HCT116 (cell line): ENCODE data around the gene WIF1. TPM values are rescaled to one million over a fixed set of nuclear protein-coding genes. Genes with fewer than 3 reads are reported as not detected.

ENCODE experiments used
- ATAC-seq: fragments of 200-7000 bp; cut with Tn5 transposase; 2 replicates; pipeline ENCODE4 v1.9.1; 2020; ENCODE audit warnings: mild to moderate bottlenecking, moderate library complexity
- BruUV-seq: library from RNA; stranded (reverse); fragments of 400-500 nt; replicated peaks from 2 replicates; lab custom pipeline; 2021; lab: Mats Ljungman, UMichigan
- CTCF ChIA-PET: fragments of 300-600 bp; sonication (Branson Sonifier 250); formaldehyde crosslinking; loops from one replicate; lab custom pipeline; 2021; ENCODE audit warnings: antibody characterized with exemption; lab: Charles Lee
- POLR2A ChIA-PET: fragments of 300-600, 350-600 bp; sonication (Branson Sonifier 250); formaldehyde crosslinking; loops from one replicate; lab custom pipeline; 2021; ENCODE audit warnings: antibody characterized with exemption; lab: Charles Lee
- RAD21 ChIA-PET, 2 experiments: fragments of 300-600 bp; sonication (Branson Sonifier 250); formaldehyde crosslinking; loops; one replicate each; lab custom pipeline; 2023; ENCODE audit warnings: low total read pairs in 2 of 2; ENCODE audit not compliant: uncharacterized antibody in 2 of 2, unreplicated experiment in 2 of 2, low non-redundant PET in 1 of 2; lab: Charles Lee
- DNase-seq: peaks from one replicate; pipeline ENCODE4 v3.0.0-alpha.2; 2010; ENCODE audit warnings: low read depth, low spot score
- H2AFZ ChIP-seq: fragments of 200-600 bp; shearing (Covaris generic), sonication (generic); 2 replicates; pipeline ENCODE4 v1.6.1; 2017; ENCODE audit warnings: low read depth, mixed run types, mixed read lengths, antibody characterized with exemption, low read length; ENCODE audit not compliant: poor library complexity, severe bottlenecking
- H3K27ac ChIP-seq: 2 replicates; pipeline ENCODE4 v1.5.1; 2012; ENCODE audit warnings: low read depth, low read length
- H3K27me3 ChIP-seq: fragments of 200-600 bp; sonication (generic); 2 replicates; pipeline ENCODE4 v1.6.1; 2016; ENCODE audit warnings: mixed run types, low read length, mixed read lengths; ENCODE audit not compliant: insufficient read depth
- H3K36me3 ChIP-seq, 2 experiments: fragments of 200-500 bp in 1 of 2; fragments of 200-600 bp in 1 of 2; sonication (Bioruptor generic) in 1 of 2; sonication (generic) in 1 of 2; 2 replicates each; pipeline versions ENCODE4 v1.5.1 to v1.6.1; 2014 to 2016; ENCODE audit warnings: low read length in 2 of 2, inconsistent platforms in 1 of 2, mixed read lengths in 1 of 2, mixed run types in 1 of 2; ENCODE audit not compliant: insufficient read depth in 2 of 2, control insufficient read depth in 1 of 2
- H3K4me1 ChIP-seq, 2 experiments: fragments of 200-600 bp in 1 of 2; sonication (generic) in 1 of 2; 2 replicates each; pipeline versions ENCODE4 v1.5.1 to v1.6.1; 2012 to 2017; ENCODE audit warnings: low read length in 2 of 2, inconsistent platforms in 1 of 2, mild to moderate bottlenecking in 1 of 2, mixed read lengths in 1 of 2, mixed run types in 1 of 2, moderate library complexity in 1 of 2; ENCODE audit not compliant: insufficient read depth in 2 of 2, control insufficient read depth in 1 of 2
- H3K4me2 ChIP-seq: fragments of 200-600 bp; sonication (generic); 2 replicates; pipeline ENCODE4 v1.6.1; 2017; ENCODE audit warnings: mixed run types, low read length, mixed read lengths
- H3K4me3 ChIP-seq, 2 experiments: fragments of 200-600 bp in 1 of 2; sonication (generic) in 1 of 2; replicated peaks in 1 of 2; 2 replicates each; pipeline ENCODE4 v1.5.1; 2011 to 2016; ENCODE audit warnings: low read length in 2 of 2, control low read depth in 1 of 2, low read depth in 1 of 2, mild to moderate bottlenecking in 1 of 2, mixed read lengths in 1 of 2, mixed run types in 1 of 2
- H3K79me2 ChIP-seq: fragments of 200-600 bp; sonication (generic); 2 replicates; pipeline ENCODE4 v1.6.1; 2017; ENCODE audit warnings: mild to moderate bottlenecking, mixed run types, low read length, moderate library complexity, mixed read lengths; ENCODE audit not compliant: insufficient read depth
- H3K9ac ChIP-seq: fragments of 200-600 bp; sonication (generic); 2 replicates; pipeline ENCODE4 v1.6.1; 2016; ENCODE audit warnings: low read length, mixed read lengths
- H3K9me2 ChIP-seq: fragments of 200-600 bp; sonication (generic), shearing (Covaris generic); 2 replicates; pipeline ENCODE4 v1.6.1; 2017; ENCODE audit warnings: mixed run types, mild to moderate bottlenecking, moderate library complexity; ENCODE audit not compliant: insufficient read depth
- H3K9me3 ChIP-seq, 2 experiments: fragments of 200-500 bp in 1 of 2; fragments of 200-600 bp in 1 of 2; sonication (Bioruptor generic) in 1 of 2; sonication (generic) in 1 of 2; 2 replicates each; pipeline ENCODE4 v1.6.1; 2014 to 2017; ENCODE audit warnings: low read length in 2 of 2, mixed read lengths in 2 of 2, inconsistent platforms in 1 of 2, low read depth in 1 of 2, mild to moderate bottlenecking in 1 of 2, mixed run types in 1 of 2, moderate library complexity in 1 of 2; ENCODE audit not compliant: control insufficient read depth in 1 of 2, insufficient read depth in 1 of 2
- H4K20me1 ChIP-seq: fragments of 200-600 bp; sonication (generic), shearing (Covaris generic); 2 replicates; pipeline ENCODE4 v1.6.1; 2017; ENCODE audit warnings: mixed run types, mild to moderate bottlenecking, moderate library complexity; ENCODE audit not compliant: insufficient read depth
- CBX3 ChIP-seq: IDR thresholded peaks from 2 replicates; pipeline ENCODE4 v1.6.1; 2012; ENCODE audit warnings: low read depth
- CTCF ChIP-seq, 3 experiments: fragments of 200-600 bp in 1 of 3; sonication (generic) in 1 of 3; IDR thresholded peaks in 2 of 3; conservative IDR thresholded peaks in 1 of 3; 2 replicates each; pipeline ENCODE4 v1.5.1; 2012 to 2017; ENCODE audit warnings: low read depth in 2 of 3, low read length in 2 of 3, antibody characterized with exemption in 1 of 3, borderline replicate concordance in 1 of 3, control low read depth in 1 of 3, mild to moderate bottlenecking in 1 of 3, mixed read lengths in 1 of 3, mixed run types in 1 of 3, moderate library complexity in 1 of 3; ENCODE audit not compliant: insufficient read depth in 1 of 3
- RAD21 ChIP-seq: IDR thresholded peaks from 2 replicates; pipeline ENCODE4 v1.6.1; 2012; ENCODE audit warnings: low read depth, mild to moderate bottlenecking
- TCF7L2 ChIP-seq: IDR thresholded peaks from 2 replicates; pipeline ENCODE4 v1.7.0; 2011; ENCODE audit warnings: borderline replicate concordance, inconsistent platforms; ENCODE audit not compliant: insufficient read depth, insufficient read length; ENCODE audit errors: extremely low read depth
- intact Hi-C: fragments of 100-400 bp; cut with micrococcal nuclease; formaldehyde crosslinking; loops from 2 replicates; pipeline ENCODE4 v1.10.0; 2022
- total RNA-seq: library from RNA; stranded (reverse); gene quantifications from one replicate; pipeline ENCODE4 v1.2.1, GENCODE V29; 2021; ENCODE audit not compliant: unreplicated experiment
- TF ChIP-seq, protein P1 (sequence below): IDR thresholded peaks from 2 replicates; pipeline ENCODE4 v1.6.1; 2012

Gene WIF1
- total RNA-seq, 1 experiment from 2014 or later, result not detected

DNA sequence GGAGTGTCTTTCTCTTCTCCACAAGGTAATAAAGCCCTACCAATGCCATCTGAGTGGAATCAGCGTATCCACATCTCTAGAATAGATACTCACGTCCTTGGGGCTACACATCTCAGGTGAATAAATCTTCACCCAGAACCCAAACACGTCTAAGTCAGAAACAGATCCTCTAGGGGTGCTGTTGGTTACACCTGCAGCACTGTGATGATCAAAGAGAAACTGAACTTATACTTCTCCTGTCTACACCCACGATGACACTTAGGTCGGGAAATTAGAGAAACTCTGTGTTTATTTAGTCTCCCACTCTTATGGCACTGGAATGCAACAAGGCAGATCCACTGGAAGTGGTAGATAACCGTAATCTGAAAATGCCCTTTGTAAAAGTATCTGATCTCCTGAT, 46.2 kb downstream of the WIF1 start:
- H3K79me2 ChIP-seq, result no peaks in the 10 kb centered on the region
- no peaks in the 10 kb centered on the region for H3K36me3 ChIP-seq
- H3K9ac ChIP-seq, result no peak overlapping the region
- H3K4me1 ChIP-seq, result no peaks in the 10 kb centered on the region
- BruUV-seq, result no TSS peak
- no peaks in the 10 kb centered on the region for H3K9me3 ChIP-seq
- ChIA-PET POLR2A (no interaction called here), RAD21 (no interaction called here), CTCF (interaction anchor here (0.7 kb wide), 1 partner anchor 9 kb away, joined by 3 read pairs; no protein-coding TSS in a partner anchor)
- H2AFZ ChIP-seq, result no peak overlapping the region
- TF ChIP-seq CTCF (IDR thresholded peaks at IDR 0.05 in 2 of 3, conservative IDR thresholded peaks at IDR 0.05 in 1 of 3; ENCODE audit: borderline replicate concordance in 1 of 3, insufficient read depth in 1 of 3, low read depth in 2 of 3, low read length in 2 of 3), result peak in 2 of 3 experiments; percentile 46 to 56; a peak in 4 of 6 replicates
- TF ChIP-seq, protein P1, sequence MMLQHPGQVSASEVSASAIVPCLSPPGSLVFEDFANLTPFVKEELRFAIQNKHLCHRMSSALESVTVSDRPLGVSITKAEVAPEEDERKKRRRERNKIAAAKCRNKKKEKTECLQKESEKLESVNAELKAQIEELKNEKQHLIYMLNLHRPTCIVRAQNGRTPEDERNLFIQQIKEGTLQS, result no peak
- TF ChIP-seq TCF7L2, result peak; percentile 39
- TF ChIP-seq RAD21, result 0 out of 2 replicates have a peak, but pooled peaks have one; percentile 13
- no peak overlapping the region for H3K4me3 ChIP-seq
- ATAC-seq (peak; percentile 84), DNase-seq (peak; percentile 27)
- H3K4me2 ChIP-seq, result peak overlapping the region; percentile 40
- no peak overlapping the region for H3K27ac ChIP-seq
- intact Hi-C loops, result no loop called here
- no peaks in the 10 kb centered on the region for H3K9me2 ChIP-seq
- H3K27me3 ChIP-seq, result peaks cover 35% of the 10 kb centered on the region
- no peaks in the 10 kb centered on the region for H4K20me1 ChIP-seq

- ATAC-seq (no peak), DNase-seq (no peak)
- peaks cover 20% of the 10 kb centered on the region for H3K27me3 ChIP-seq
- no peak overlapping the region for H3K4me2 ChIP-seq
- H3K9ac ChIP-seq, result no peak overlapping the region
- POLR2A ChIA-PET, result no interaction called here
- no peaks in the 10 kb centered on the region for H3K79me2 ChIP-seq
- intact Hi-C loops, result no loop called here
- no peak for TF ChIP-seq CBX3
- no peak overlapping the region for H2AFZ ChIP-seq
- no peaks in the 10 kb centered on the region for H3K9me2 ChIP-seq
- no peaks in the 10 kb centered on the region for H3K36me3 ChIP-seq
- RAD21 ChIA-PET, result no interaction called here
- no peaks in the 10 kb centered on the region for H3K9me3 ChIP-seq
- CTCF ChIA-PET, result no interaction called here
- BruUV-seq, result no TSS peak
- no peaks in the 10 kb centered on the region for H3K4me1 ChIP-seq
- H4K20me1 ChIP-seq, result no peaks in the 10 kb centered on the region
- no peak overlapping the region for H3K27ac ChIP-seq
- no peak overlapping the region for H3K4me3 ChIP-seq
These were observed 51.8 kb downstream of the WIF1 start for GRCh38 chr12:65069336-65069735.
